Measurements from ENCODE around the gene SKP2.
"Not testable (repeated sequence)": the region's sequence is repeated elsewhere in the genome, so short reads cannot be mapped to it uniquely, and the experiment has no call there.

SKP2 gene

DNA sequence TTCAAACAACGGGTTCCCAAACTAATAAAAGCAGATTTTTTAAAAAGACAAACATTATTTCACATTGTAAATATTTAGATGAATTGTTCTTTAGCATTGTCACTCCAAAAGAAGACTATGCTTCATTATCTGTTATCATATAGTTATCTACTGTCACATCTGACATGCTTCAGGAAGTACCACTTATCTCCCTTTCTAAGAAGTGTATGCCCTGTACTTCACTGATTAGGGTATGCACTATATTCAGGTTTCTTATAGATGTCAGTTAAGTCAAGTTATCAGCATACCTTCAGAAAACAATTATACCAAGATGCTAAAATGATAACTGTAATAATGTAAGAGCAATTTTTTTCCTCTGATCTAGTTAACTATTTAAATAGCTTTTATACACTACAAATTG lies 40.7 kb upstream of the SKP2 start:
- H2AFZ ChIP-seq (ENCODE audit: low read depth, low read length) = no peak overlapping the region
- DNase-seq (no peak), ATAC-seq (ENCODE audit: insufficient read depth, low read depth) (no peak)
- H3K9me3 ChIP-seq (ENCODE audit: insufficient read depth, low read length, severe bottlenecking) = no peaks in the 10 kb centered on the region
- no peaks in the 10 kb centered on the region for H4K20me1 ChIP-seq (ENCODE audit: insufficient read depth, low read length)
- no peak for TF ChIP-seq EZH2 (IDR thresholded peaks at IDR 0.05; ENCODE audit: borderline replicate concordance, low read depth, low read length, severe bottlenecking)
- H3K27ac ChIP-seq (ENCODE audit: low read length) = no peak overlapping the region
- no peak overlapping the region for H3K4me3 ChIP-seq (ENCODE audit: low read depth in 1 of 2, low read length in 2 of 2)
- no peaks in the 10 kb centered on the region for H3K4me1 ChIP-seq (ENCODE audit: insufficient read depth, low read length)
- peaks cover 23% of the 10 kb centered on the region for H3K36me3 ChIP-seq (ENCODE audit: insufficient read depth, low read length)
- no peak overlapping the region for H3K9ac ChIP-seq (ENCODE audit: low read depth, low read length)
- H3K27me3 ChIP-seq (ENCODE audit: insufficient read depth, low read length, poor library complexity) = no peaks in the 10 kb centered on the region
- H3K4me2 ChIP-seq (ENCODE audit: insufficient read depth, low read length) = no peak overlapping the region
- H3K79me2 ChIP-seq (ENCODE audit: insufficient read depth, low read length) = no peaks in the 10 kb centered on the region

DNA sequence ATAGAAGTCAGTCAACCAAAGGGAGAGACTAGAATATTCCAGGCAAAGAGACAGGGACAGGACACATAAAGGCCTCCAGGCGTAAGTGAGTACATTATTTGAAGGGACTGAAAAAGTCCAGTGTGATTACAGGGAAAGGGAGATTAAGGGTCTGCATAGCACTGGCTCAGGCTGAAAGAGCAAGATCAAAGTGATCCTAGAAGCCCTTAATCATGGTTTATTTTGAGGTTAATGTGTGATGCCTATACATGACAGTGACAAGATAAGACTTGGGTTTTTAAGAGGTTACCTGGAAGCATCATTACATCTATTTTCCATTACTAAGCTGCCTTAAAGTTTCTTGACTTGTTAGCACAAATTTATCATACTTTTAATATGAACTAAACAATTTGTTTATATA lies 26.0 kb upstream of the SKP2 start:
- Histone ChIP-seq H3K4me2 (ENCODE audit: insufficient read depth, low read length) (no peak overlapping the region), H3K36me3 (ENCODE audit: insufficient read depth, low read length) (peaks cover 35% of the 10 kb centered on the region), H3K4me3 (ENCODE audit: low read depth in 1 of 2, low read length in 2 of 2) (no peak overlapping the region), H3K27me3 (ENCODE audit: insufficient read depth, low read length, poor library complexity) (no peaks in the 10 kb centered on the region), H4K20me1 (ENCODE audit: insufficient read depth, low read length) (no peaks in the 10 kb centered on the region), H3K27ac (ENCODE audit: low read length) (no peak overlapping the region), H3K9me3 (ENCODE audit: insufficient read depth, low read length, severe bottlenecking) (no peaks in the 10 kb centered on the region), H3K4me1 (ENCODE audit: insufficient read depth, low read length) (no peaks in the 10 kb centered on the region), H3K9ac (ENCODE audit: low read depth, low read length) (no peak overlapping the region), H3K79me2 (ENCODE audit: insufficient read depth, low read length) (no peaks in the 10 kb centered on the region), H2AFZ (ENCODE audit: low read depth, low read length) (no peak overlapping the region)
- TF ChIP-seq EZH2 (IDR thresholded peaks at IDR 0.05; ENCODE audit: borderline replicate concordance, low read depth, low read length, severe bottlenecking) = no peak
- TF ChIP-seq, protein P1, sequence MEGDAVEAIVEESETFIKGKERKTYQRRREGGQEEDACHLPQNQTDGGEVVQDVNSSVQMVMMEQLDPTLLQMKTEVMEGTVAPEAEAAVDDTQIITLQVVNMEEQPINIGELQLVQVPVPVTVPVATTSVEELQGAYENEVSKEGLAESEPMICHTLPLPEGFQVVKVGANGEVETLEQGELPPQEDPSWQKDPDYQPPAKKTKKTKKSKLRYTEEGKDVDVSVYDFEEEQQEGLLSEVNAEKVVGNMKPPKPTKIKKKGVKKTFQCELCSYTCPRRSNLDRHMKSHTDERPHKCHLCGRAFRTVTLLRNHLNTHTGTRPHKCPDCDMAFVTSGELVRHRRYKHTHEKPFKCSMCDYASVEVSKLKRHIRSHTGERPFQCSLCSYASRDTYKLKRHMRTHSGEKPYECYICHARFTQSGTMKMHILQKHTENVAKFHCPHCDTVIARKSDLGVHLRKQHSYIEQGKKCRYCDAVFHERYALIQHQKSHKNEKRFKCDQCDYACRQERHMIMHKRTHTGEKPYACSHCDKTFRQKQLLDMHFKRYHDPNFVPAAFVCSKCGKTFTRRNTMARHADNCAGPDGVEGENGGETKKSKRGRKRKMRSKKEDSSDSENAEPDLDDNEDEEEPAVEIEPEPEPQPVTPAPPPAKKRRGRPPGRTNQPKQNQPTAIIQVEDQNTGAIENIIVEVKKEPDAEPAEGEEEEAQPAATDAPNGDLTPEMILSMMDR (IDR thresholded peaks at IDR 0.05; ENCODE audit: borderline replicate concordance, extremely low read depth, low read length, poor library complexity, severe bottlenecking) = no peak
- ATAC-seq (ENCODE audit: insufficient read depth, low read depth) (no peak), DNase-seq (no peak)

DNA sequence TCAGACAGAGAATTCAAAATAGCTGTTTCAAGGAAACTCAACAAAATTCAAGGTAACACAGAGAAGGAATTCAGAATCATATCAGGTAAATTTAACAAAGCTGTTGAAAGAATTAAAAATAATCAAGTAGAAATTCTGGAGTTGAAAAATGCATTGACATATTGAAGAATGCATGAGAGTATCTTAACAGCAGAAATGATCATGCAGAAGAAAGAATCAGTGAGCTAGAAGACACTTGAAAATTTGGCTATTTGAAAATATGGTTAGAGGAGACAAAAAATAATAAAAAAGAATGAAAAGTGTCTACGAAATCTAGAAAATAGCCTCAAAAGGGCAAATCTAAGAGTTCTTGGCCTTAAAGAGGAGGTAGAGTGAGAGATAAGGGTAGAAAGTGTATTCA lies 23.1 kb upstream of the SKP2 start:
- Histone ChIP-seq H3K9ac (ENCODE audit: low read depth, low read length) (no peak overlapping the region), H3K4me3 (ENCODE audit: low read depth in 1 of 2, low read length in 2 of 2) (no peak overlapping the region), H3K27me3 (ENCODE audit: insufficient read depth, low read length, poor library complexity) (no peaks in the 10 kb centered on the region), H3K4me1 (ENCODE audit: insufficient read depth, low read length) (no peaks in the 10 kb centered on the region), H3K27ac (ENCODE audit: low read length) (no peak overlapping the region), H4K20me1 (ENCODE audit: insufficient read depth, low read length) (no peaks in the 10 kb centered on the region), H3K36me3 (ENCODE audit: insufficient read depth, low read length) (peaks cover 22% of the 10 kb centered on the region), H3K9me3 (ENCODE audit: insufficient read depth, low read length, severe bottlenecking) (no peaks in the 10 kb centered on the region), H2AFZ (ENCODE audit: low read depth, low read length) (no peak overlapping the region), H3K79me2 (ENCODE audit: insufficient read depth, low read length) (no peaks in the 10 kb centered on the region), H3K4me2 (ENCODE audit: insufficient read depth, low read length) (no peak overlapping the region)
- DNase-seq (no peak), ATAC-seq (ENCODE audit: insufficient read depth, low read depth) (no peak)
- TF ChIP-seq, protein P1 (IDR thresholded peaks at IDR 0.05; ENCODE audit: borderline replicate concordance, extremely low read depth, low read length, poor library complexity, severe bottlenecking) = no peak
- TF ChIP-seq EZH2 (IDR thresholded peaks at IDR 0.05; ENCODE audit: borderline replicate concordance, low read depth, low read length, severe bottlenecking) = no peak

DNA sequence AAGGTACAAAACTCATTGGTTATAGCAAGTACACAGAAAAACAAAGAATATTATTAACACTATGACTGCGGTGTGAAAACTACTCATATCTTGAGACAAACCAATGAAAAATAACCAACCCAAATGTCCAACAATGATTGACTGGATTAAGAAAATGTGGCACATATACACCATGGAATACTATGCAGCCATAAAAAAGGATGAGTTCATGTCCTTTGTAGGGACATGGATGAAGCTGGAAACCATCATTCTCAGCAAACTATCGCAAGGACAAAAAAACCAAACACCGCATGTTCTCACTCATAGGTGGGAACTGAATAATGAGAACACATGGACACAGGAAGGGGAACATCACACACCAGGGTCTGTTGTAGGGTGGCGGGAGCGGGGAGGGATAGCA lies 22.2 kb upstream of the SKP2 start:
- not testable (repeated sequence) for H2AFZ ChIP-seq (ENCODE audit: low read depth, low read length); H3K9ac ChIP-seq (ENCODE audit: low read depth, low read length); H3K4me2 ChIP-seq (ENCODE audit: insufficient read depth, low read length); H3K27me3 ChIP-seq (ENCODE audit: insufficient read depth, low read length, poor library complexity); DNase-seq; H3K27ac ChIP-seq (ENCODE audit: low read length); H3K4me3 ChIP-seq (ENCODE audit: low read depth in 1 of 2, low read length in 2 of 2); ATAC-seq (ENCODE audit: insufficient read depth, low read depth); H3K4me1 ChIP-seq (ENCODE audit: insufficient read depth, low read length); H4K20me1 ChIP-seq (ENCODE audit: insufficient read depth, low read length); H3K79me2 ChIP-seq (ENCODE audit: insufficient read depth, low read length); H3K9me3 ChIP-seq (ENCODE audit: insufficient read depth, low read length, severe bottlenecking)
- H3K36me3 ChIP-seq (ENCODE audit: insufficient read depth, low read length) = peaks cover 28% of the 10 kb centered on the region

DNA sequence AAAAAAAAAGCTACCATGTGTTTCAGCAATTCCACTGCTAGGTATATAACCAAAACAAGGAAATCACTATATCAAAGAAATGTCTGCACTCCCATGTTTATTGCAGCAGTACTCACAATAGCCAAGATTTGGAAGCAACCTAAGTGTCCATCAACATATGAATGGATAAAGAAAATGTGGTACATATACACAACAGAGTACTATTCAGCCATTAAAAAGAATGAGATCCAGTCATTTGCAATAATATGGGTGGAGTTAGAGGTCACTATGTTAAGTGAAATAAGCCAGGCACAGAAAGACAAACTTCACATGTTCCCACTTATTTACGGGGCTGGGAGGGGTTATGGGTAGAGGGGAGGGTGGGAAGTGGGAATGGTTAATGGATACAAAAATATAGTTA lies 18.9 kb upstream of the SKP2 start:
- H3K4me1 ChIP-seq (ENCODE audit: insufficient read depth, low read length); H3K4me3 ChIP-seq (ENCODE audit: low read depth in 1 of 2, low read length in 2 of 2); H3K9me3 ChIP-seq (ENCODE audit: insufficient read depth, low read length, severe bottlenecking); H3K27ac ChIP-seq (ENCODE audit: low read length); H3K4me2 ChIP-seq (ENCODE audit: insufficient read depth, low read length); H3K9ac ChIP-seq (ENCODE audit: low read depth, low read length); H3K27me3 ChIP-seq (ENCODE audit: insufficient read depth, low read length, poor library complexity); H4K20me1 ChIP-seq (ENCODE audit: insufficient read depth, low read length); DNase-seq; H3K79me2 ChIP-seq (ENCODE audit: insufficient read depth, low read length); ATAC-seq (ENCODE audit: insufficient read depth, low read depth); H2AFZ ChIP-seq (ENCODE audit: low read depth, low read length): not testable (repeated sequence)
- H3K36me3 ChIP-seq (ENCODE audit: insufficient read depth, low read length) = peaks cover 25% of the 10 kb centered on the region

Data from DND-41 (cell line).